ENCODE data around the gene C3.

Gene C3

DNA sequence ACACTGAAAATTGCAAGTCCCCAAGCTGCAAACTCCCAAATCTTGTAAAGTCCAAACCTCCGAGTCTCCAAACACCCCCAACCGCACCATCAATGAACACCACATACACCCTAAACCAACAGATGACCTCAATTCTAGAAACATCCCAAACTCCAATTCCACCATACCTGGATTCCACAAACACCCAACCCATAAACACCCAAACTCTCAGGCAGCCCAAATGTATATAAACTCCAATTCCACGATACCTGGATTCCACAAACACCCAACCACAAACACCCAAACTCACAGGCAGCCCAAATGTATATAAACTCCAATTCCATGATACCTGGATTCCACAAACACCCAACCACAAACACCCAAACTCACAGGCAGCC, 470 bp downstream of the C3 start:
- no peak for TF ChIP-seq EZH2 (IDR thresholded peaks at IDR 0.05)
- TF ChIP-seq FOXP2 (optimal IDR thresholded peaks at IDR 0.05; ENCODE audit: control extremely low read depth, extremely low read length, insufficient read depth), result no peak
- no peak for TF ChIP-seq POLR2AphosphoS5 (IDR thresholded peaks at IDR 0.05; ENCODE audit: borderline replicate concordance, low read depth, low read length)
- Histone ChIP-seq H3K9ac (ENCODE audit: insufficient read length) (no peak overlapping the region), H3K4me3 (no peak overlapping the region), H3K27ac (no peak overlapping the region), H3K9me3 (ENCODE audit: low read depth, low read length) (no peaks in the 10 kb centered on the region), H3K36me3 (ENCODE audit: insufficient read depth, low read length) (no peaks in the 10 kb centered on the region)
- DNase-seq (ENCODE audit: low read depth, low spot score), result no peak

DNA sequence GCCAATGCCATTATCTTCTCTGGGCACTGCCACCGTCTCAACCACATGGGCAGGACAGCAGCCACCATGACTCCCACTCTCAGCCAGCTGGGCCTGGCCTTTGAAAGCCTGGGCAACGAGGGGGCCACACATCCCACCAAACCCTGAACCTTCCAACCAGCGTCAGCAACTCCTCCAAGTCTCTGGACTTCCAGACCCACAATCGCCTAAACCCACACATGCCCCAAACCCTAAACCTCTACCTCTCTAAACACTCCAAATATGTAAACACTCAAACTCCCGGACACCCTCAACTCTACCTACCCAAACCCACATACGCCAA, 949 bp downstream of the C3 start:
- TF ChIP-seq FOXP2 (optimal IDR thresholded peaks at IDR 0.05; ENCODE audit: control extremely low read depth, extremely low read length, insufficient read depth) (no peak), EZH2 (IDR thresholded peaks at IDR 0.05) (no peak), POLR2AphosphoS5 (IDR thresholded peaks at IDR 0.05; ENCODE audit: borderline replicate concordance, low read depth, low read length) (no peak)
- Histone ChIP-seq H3K4me3 (no peak overlapping the region), H3K27ac (no peak overlapping the region), H3K9me3 (ENCODE audit: low read depth, low read length) (no peaks in the 10 kb centered on the region), H3K36me3 (ENCODE audit: insufficient read depth, low read length) (no peaks in the 10 kb centered on the region), H3K9ac (ENCODE audit: insufficient read length) (no peak overlapping the region)
- DNase-seq (ENCODE audit: low read depth, low spot score), result no peak

DNA sequence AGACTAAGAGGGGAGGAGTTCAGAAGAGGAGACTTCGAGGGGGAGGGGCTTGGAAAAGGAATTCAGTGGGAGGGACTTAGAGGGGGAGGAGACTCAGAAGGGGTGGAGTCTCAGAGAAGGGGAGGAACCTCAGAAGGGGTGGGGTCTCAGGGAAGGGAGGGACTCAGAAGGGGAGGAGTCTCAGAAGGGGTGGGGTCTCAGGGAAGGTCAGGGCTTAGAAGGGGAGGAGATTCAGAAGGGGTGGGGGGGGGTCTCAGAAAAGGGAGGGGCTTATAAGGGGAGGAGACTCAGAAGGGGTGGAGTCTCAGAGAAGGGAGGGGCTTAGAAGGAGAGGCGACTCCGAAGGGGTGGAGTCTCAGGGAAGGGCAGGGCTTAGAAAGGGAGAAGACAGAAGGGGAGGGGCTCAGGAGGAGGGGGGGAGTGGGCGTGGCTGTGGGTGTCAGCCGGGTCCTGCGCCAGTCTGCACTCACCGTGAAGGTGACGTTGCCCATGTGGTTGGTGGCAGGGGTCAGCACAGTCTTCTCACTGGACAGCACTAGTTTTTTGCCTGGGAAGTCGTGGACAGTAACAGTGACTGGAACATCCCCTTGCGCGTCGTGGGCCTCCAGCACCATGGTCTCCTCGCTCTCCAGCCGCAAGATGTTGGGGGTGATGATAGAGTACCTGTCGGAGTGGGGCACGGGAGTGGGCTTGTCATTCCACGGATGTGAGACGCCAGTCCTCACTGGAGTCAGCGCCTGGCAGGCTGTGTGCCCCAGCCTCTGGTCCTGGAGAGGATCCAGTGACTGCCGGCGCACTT, 1.5 kb downstream of the C3 start:
- H3K27ac ChIP-seq, result no peak overlapping the region
- DNase-seq (ENCODE audit: low read depth, low spot score), result no peak
- H3K9ac ChIP-seq (ENCODE audit: insufficient read length), result no peak overlapping the region

DNA sequence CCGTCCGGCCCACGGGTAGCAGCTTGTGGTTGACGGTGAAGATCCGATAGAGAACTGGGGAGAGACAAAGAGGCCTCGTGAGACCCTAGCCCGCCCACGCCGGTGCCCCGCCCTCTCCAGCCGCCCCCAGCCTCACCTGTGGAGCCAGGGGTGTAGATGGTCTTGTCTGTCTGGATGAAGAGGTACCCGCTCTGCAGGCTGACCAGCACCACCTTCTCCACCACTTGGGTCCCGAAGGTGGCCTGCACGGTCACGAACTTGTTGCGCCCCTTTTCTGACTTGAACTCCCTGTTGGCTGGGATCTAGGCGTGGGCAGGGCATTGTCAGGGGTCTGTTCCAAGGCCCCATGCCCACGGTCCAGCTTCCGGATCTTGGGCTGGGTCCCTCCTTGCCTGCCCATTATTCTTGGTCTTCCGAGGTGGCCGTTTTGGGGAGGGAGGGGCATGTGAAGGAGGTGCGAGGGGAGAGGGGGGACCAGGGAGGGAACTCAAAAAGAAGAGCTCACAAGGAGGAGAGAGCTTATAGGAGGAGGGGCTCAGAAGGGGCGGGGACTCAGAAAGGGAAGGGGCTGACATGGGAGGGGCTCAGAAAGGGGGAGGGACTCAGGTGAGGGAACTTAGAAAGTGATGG, 2.2 kb downstream of the C3 start:
- no peak for TF ChIP-seq FOXP2 (optimal IDR thresholded peaks at IDR 0.05; ENCODE audit: control extremely low read depth, extremely low read length, insufficient read depth)
- no peak for TF ChIP-seq EZH2 (IDR thresholded peaks at IDR 0.05)
- no peak for TF ChIP-seq POLR2AphosphoS5 (IDR thresholded peaks at IDR 0.05; ENCODE audit: borderline replicate concordance, low read depth, low read length)
- no peak overlapping the region for H3K27ac ChIP-seq
- H3K4me3 ChIP-seq, result no peak overlapping the region
- H3K9ac ChIP-seq (ENCODE audit: insufficient read length), result no peak overlapping the region
- H3K36me3 ChIP-seq (ENCODE audit: insufficient read depth, low read length), result no peaks in the 10 kb centered on the region
- no peak for DNase-seq (ENCODE audit: low read depth, low spot score)
- no peaks in the 10 kb centered on the region for H3K9me3 ChIP-seq (ENCODE audit: low read depth, low read length)

More for the DNA sequence above, 1.5 kb downstream of the C3 start:
- Histone ChIP-seq H3K36me3 (ENCODE audit: insufficient read depth, low read length) (no peaks in the 10 kb centered on the region), H3K4me3 (no peak overlapping the region), H3K9me3 (ENCODE audit: low read depth, low read length) (no peaks in the 10 kb centered on the region)
- TF ChIP-seq FOXP2 (optimal IDR thresholded peaks at IDR 0.05; ENCODE audit: control extremely low read depth, extremely low read length, insufficient read depth), result no peak
- no peak for TF ChIP-seq POLR2AphosphoS5 (IDR thresholded peaks at IDR 0.05; ENCODE audit: borderline replicate concordance, low read depth, low read length)
- TF ChIP-seq EZH2 (IDR thresholded peaks at IDR 0.05), result no peak

DNA sequence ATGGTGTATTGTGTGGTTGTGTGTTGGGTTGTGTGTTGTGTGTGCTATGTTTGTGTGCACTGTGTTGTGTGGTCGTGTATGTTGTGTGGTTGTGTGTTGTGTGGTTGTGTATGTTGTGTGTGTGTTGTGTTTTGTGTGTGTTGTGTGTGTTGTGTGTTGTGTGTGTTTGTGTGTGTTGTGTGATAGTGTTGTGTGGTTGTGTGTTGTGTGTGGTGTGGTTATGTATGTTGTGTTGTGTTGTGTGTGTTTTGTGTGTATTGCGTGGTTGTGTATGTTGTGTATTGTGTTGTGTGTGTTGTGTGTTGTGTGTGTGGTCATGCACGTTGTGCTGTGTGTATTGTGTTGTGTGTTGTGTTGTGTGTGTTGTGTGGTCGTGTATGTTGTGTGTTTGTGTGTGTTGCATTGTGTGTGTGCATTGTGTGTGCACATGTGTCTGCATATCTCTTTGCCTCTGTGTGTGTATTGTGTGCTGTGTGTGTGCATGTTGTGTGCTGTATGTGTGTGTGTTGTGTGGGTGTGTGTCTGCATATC, 2.9 kb downstream of the C3 start:
- no peaks in the 10 kb centered on the region for H3K36me3 ChIP-seq (ENCODE audit: insufficient read depth, low read length)
- H3K27ac ChIP-seq, result no peak overlapping the region
- no peak overlapping the region for H3K4me3 ChIP-seq
- TF ChIP-seq EZH2 (IDR thresholded peaks at IDR 0.05), result no peak
- no peaks in the 10 kb centered on the region for H3K9me3 ChIP-seq (ENCODE audit: low read depth, low read length)
- H3K9ac ChIP-seq (ENCODE audit: insufficient read length), result no peak overlapping the region
- no peak for DNase-seq (ENCODE audit: low read depth, low spot score)

DNA sequence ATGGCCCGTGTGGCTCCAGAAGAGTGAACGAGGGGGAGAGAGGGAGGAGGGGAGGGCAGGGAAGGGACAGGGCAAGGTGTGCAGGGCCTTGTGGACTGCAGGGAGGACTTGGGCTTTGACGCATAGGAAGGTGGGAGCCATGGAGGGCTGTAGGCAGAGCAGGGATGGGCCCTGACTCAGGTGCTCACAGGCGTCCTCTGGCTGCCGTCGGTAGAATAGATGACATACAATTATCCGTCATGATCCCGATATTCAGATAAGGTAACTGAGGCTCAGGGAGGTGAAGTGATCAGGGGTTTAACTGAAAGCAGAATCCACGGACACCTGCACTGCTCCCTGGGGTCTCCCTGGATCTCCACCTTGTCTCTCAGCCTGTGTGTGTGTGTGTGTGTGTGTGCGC, 3.4 kb downstream of the C3 start:
- Histone ChIP-seq H3K4me3 (no peak overlapping the region), H3K9me3 (ENCODE audit: low read depth, low read length) (no peaks in the 10 kb centered on the region), H3K36me3 (ENCODE audit: insufficient read depth, low read length) (no peaks in the 10 kb centered on the region), H3K27ac (no peak overlapping the region), H3K9ac (ENCODE audit: insufficient read length) (no peak overlapping the region)
- TF ChIP-seq POLR2AphosphoS5 (IDR thresholded peaks at IDR 0.05; ENCODE audit: borderline replicate concordance, low read depth, low read length), result no peak
- TF ChIP-seq FOXP2 (optimal IDR thresholded peaks at IDR 0.05; ENCODE audit: control extremely low read depth, extremely low read length, insufficient read depth), result no peak
- no peak for TF ChIP-seq EZH2 (IDR thresholded peaks at IDR 0.05)
- no peak for DNase-seq (ENCODE audit: low read depth, low spot score)

DNA sequence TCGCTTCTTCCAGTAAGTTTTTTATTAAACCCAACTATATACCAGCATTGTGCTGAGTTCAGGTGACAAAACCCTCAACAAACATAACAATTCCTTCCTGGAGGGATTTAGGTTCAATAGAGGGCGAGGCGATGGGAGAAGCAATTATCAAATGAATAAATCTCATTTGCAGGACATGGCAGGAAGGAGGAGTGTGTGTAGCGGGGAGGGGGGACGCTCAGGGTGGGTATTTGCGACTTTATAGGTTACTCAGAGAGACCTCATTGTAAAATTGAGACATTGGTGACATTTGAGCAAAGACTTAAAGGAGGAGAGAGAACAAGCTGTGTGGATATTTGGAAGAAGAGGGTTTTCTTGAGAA, 3.9 kb downstream of the C3 start:
- no peak for DNase-seq (ENCODE audit: low read depth, low spot score)
- Histone ChIP-seq H3K36me3 (ENCODE audit: insufficient read depth, low read length) (no peaks in the 10 kb centered on the region), H3K9me3 (ENCODE audit: low read depth, low read length) (no peaks in the 10 kb centered on the region), H3K9ac (ENCODE audit: insufficient read length) (no peak overlapping the region), H3K27ac (no peak overlapping the region), H3K4me3 (no peak overlapping the region)
- TF ChIP-seq EZH2 (IDR thresholded peaks at IDR 0.05) (no peak), FOXP2 (optimal IDR thresholded peaks at IDR 0.05; ENCODE audit: control extremely low read depth, extremely low read length, insufficient read depth) (no peak), POLR2AphosphoS5 (IDR thresholded peaks at IDR 0.05; ENCODE audit: borderline replicate concordance, low read depth, low read length) (no peak)

DNA sequence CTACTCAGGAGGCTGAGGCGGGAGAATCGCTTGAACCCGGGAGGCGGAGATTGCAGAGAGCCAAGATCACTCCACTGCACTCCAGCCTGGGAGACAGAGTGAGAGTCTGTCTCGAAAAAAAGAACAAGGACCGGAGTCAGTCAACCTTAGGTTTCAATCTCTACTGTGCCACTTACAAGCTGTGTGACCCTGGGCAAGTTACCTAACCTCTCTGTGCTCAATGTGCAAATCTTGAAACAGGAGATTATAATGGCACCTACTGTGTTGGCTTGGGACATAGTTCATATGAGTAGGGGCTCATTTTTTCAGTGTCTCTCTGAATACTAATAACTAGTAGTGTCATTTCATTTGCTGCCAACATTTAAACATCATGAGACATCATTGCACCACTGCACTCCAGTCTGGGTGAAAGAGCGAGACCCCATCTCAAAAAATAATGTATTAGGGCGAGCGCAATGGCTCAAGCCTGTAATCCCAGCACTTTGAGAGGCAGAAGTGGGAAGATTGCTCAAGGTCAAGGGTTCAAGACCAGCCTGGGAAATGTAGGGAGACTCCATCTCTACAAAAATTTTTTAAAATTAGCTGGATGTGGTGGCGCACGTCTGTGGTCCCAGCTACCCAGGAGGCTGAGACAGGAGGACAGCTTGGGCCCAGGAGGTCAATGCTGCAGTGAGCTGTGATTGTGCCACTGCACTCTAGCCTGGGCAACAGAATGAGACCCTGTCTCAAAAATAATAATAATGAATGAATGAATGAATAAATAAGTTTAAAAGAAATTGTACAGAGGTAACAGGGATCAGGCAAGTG, 5.5 kb downstream of the C3 start:
- no peak overlapping the region for H3K4me3 ChIP-seq
- DNase-seq (ENCODE audit: low read depth, low spot score), result no peak
- H3K27ac ChIP-seq, result no peak overlapping the region
- no peak overlapping the region for H3K9ac ChIP-seq (ENCODE audit: insufficient read length)
- H3K36me3 ChIP-seq (ENCODE audit: insufficient read depth, low read length), result no peaks in the 10 kb centered on the region
- H3K9me3 ChIP-seq (ENCODE audit: low read depth, low read length), result no peaks in the 10 kb centered on the region
- TF ChIP-seq POLR2AphosphoS5 (IDR thresholded peaks at IDR 0.05; ENCODE audit: borderline replicate concordance, low read depth, low read length) (no peak), FOXP2 (optimal IDR thresholded peaks at IDR 0.05; ENCODE audit: control extremely low read depth, extremely low read length, insufficient read depth) (no peak), EZH2 (IDR thresholded peaks at IDR 0.05) (no peak)

All from SK-N-MC (cell line).